GM12878 (cell line): ENCODE results near the gene VIT. TPM values are rescaled to one million over a fixed set of nuclear protein-coding genes. Genes with fewer than 3 reads are reported as not detected.

Experiments
- ATAC-seq: fragments of 200-7000 bp; cut with Tn5 transposase; 3 replicates; pipeline ENCODE4 v1.9.1; 2020; ENCODE audit warnings: mild to moderate bottlenecking, moderate library complexity
- BruUV-seq: library from RNA; stranded (reverse); fragments of 400-500 nt; replicated peaks from 2 replicates; lab custom pipeline; 2021; lab: Mats Ljungman, UMichigan
- CTCF ChIA-PET: fragments of 300-600 bp; sonication (Branson Sonifier 250); formaldehyde crosslinking; extraction: SDS; loops from one replicate; lab custom pipeline; 2021; ENCODE audit warnings: inconsistent platforms; lab: Yijun Ruan, JAX
- POLR2A ChIA-PET: fragments of 350-600 bp; formaldehyde crosslinking; extraction: SDS; loops from one replicate; lab custom pipeline; 2021; ENCODE audit warnings: inconsistent platforms; lab: Charles Lee
- RAD21 ChIA-PET: fragments of 300-600 bp; sonication (Branson Sonifier 250); formaldehyde crosslinking; loops from one replicate; lab custom pipeline; 2023; ENCODE audit warnings: antibody characterized with exemption; ENCODE audit not compliant: unreplicated experiment; lab: Charles Lee
- SMC1A ChIA-PET: fragments of 300-600 bp; sonication (Branson Sonifier 250); formaldehyde crosslinking; loops from one replicate; lab custom pipeline; 2023; ENCODE audit not compliant: unreplicated experiment, uncharacterized antibody; lab: Charles Lee
- DNase-seq: peaks from one replicate; pipeline ENCODE4 v3.0.0-alpha.2; 2011; ENCODE audit warnings: low read depth, low spot score
- FAIRE-seq: peaks from 3 replicates; lab custom pipeline; 2011; peaks lifted over from hg19 to GRCh38; lab: Jason Lieb, UNC
- H2AFZ ChIP-seq: 2 replicates; pipeline ENCODE4 v1.6.0; 2011; ENCODE audit warnings: low read depth, low read length, control low read depth; ENCODE audit not compliant: control insufficient read depth
- H3K27ac ChIP-seq: 2 replicates; pipeline ENCODE4 v1.5.1; 2011; ENCODE audit warnings: control low read depth; ENCODE audit not compliant: control insufficient read depth, insufficient read depth
- H3K27me3 ChIP-seq, 2 experiments: replicated peaks in 1 of 2; 2 replicates each; pipeline versions ENCODE4 v1.6.0 to v1.6.1; 2011; ENCODE audit warnings: low read length in 1 of 2; ENCODE audit not compliant: control insufficient read depth in 2 of 2, insufficient read depth in 2 of 2
- H3K36me3 ChIP-seq, 2 experiments: 2 replicates each; pipeline ENCODE4 v1.5.1; 2011; ENCODE audit warnings: low read length in 1 of 2; ENCODE audit not compliant: control insufficient read depth in 2 of 2, insufficient read depth in 2 of 2
- H3K4me1 ChIP-seq: 2 replicates; pipeline ENCODE4 v1.6.1; 2011; ENCODE audit warnings: mild to moderate bottlenecking, low read length, moderate library complexity, mixed read lengths; ENCODE audit not compliant: control insufficient read depth, insufficient read depth
- H3K4me2 ChIP-seq: 2 replicates; pipeline ENCODE4 v1.6.0; 2011; ENCODE audit warnings: control low read depth; ENCODE audit not compliant: control insufficient read depth, insufficient read depth
- H3K4me3 ChIP-seq: fragments of 200-600 bp; sonication (generic); 2 replicates; pipeline ENCODE4 v1.5.1; 2016
- H3K79me2 ChIP-seq: 2 replicates; pipeline ENCODE4 v1.6.0; 2011; ENCODE audit warnings: low read length; ENCODE audit not compliant: control insufficient read depth, insufficient read depth
- H3K9ac ChIP-seq: 2 replicates; pipeline ENCODE4 v1.8.0; 2011; ENCODE audit warnings: low read length, control low read depth, mixed read lengths; ENCODE audit not compliant: control insufficient read depth, insufficient read depth
- H3K9me3 ChIP-seq: replicated peaks from 3 replicates; pipeline ENCODE4 v1.5.1; 2011; ENCODE audit warnings: mild to moderate bottlenecking, low read length; ENCODE audit not compliant: control insufficient read depth, insufficient read depth
- H4K20me1 ChIP-seq: 2 replicates; pipeline ENCODE4 v1.6.0; 2011; ENCODE audit not compliant: control insufficient read depth, insufficient read depth
- ASH2L ChIP-seq: fragments of 300-600, 200-600 bp; sonication (generic); IDR thresholded peaks from 2 replicates; pipeline ENCODE4 v1.6.1; 2017; ENCODE audit warnings: low read depth, mild to moderate bottlenecking, borderline replicate concordance
- GABPA ChIP-seq: IDR thresholded peaks from 2 replicates; pipeline ENCODE4 v1.6.1; 2014; ENCODE audit warnings: antibody characterized with exemption, low read depth, mild to moderate bottlenecking, inconsistent platforms
- POLR2AphosphoS2 ChIP-seq: IDR thresholded peaks from 2 replicates; pipeline ENCODE4 v1.6.1; 2011; ENCODE audit warnings: low read depth, mild to moderate bottlenecking, low read length, improper control_type of control experiment, moderate library complexity
- RAD51 ChIP-seq: fragments of 450-650 bp; IDR thresholded peaks from 2 replicates; pipeline ENCODE4 v1.6.1; 2016; ENCODE audit warnings: moderate library complexity, mild to moderate bottlenecking, inconsistent platforms
- SREBF2 ChIP-seq: IDR thresholded peaks from 2 replicates; pipeline ENCODE4 v1.6.1; 2012; ENCODE audit warnings: mild to moderate bottlenecking, low read length
- ZNF274 ChIP-seq: IDR thresholded peaks from one replicate; pipeline ENCODE4 v1.8.0; 2011; ENCODE audit not compliant: insufficient read length, insufficient read depth
- WGBS: methylation state at CpG from one replicate; pipeline ENCODE4 v1.1.6; 2016; ENCODE audit warnings: low lambda C conversion rate; ENCODE audit not compliant: insufficient replicate concordance, insufficient coverage; ENCODE audit errors: missing lambda C conversion rate; 5-methylcytosine and 5-hydroxymethylcytosine counted together
- in situ Hi-C: fragments of 300-500 bp; cut with MboI; formaldehyde crosslinking; loops from 9 replicates; pipeline ENCODE4 v1.14.3; 2018; ENCODE audit warnings: mixed read lengths
- intact Hi-C: fragments of 100-400 bp; cut with micrococcal nuclease; formaldehyde crosslinking; loops from one replicate; pipeline ENCODE4 v1.14.2; 2022; ENCODE audit not compliant: unreplicated experiment
- polyA plus RNA-seq, 11 experiments: library from polyadenylated mRNA; depleted of rRNA in 4 of 11; unstranded in 6 of 11; stranded (reverse) in 5 of 11; fragments of >200 nt; fragmentation: Nextera tagmentation in 4 of 11; fragmentation: Illumina TruSeq in 1 of 11; extraction: Ambion mirVana in 4 of 11; extraction: Trizol in 1 of 11; gene quantifications; 1 replicate in 1 of 11; 2 replicates in 10 of 11; pipeline versions ENCODE4 v1.2.1 to v1.2.3, GENCODE V29; 2011 to 2016; ENCODE audit warnings: inconsistent platforms in 2 of 11, missing spikeins in 2 of 11, low read depth in 1 of 11
- total RNA-seq, 4 experiments: library from RNA; depleted of rRNA in 3 of 4; stranded (reverse); fragments of >200 nt in 3 of 4; fragmentation: Illumina TruSeq in 1 of 4; extraction: Trizol in 1 of 4; gene quantifications; 2 replicates each; pipeline versions ENCODE4 v1.2.1 to v1.2.3, GENCODE V29; 2013 to 2021

VIT gene
- total and polyA plus RNA-seq, 10 of the 15 experiments (the other 5 are each of a cell fraction or from before 2014, with no cell fraction given): 0.05 to 0.14 TPM; not detected in 8

- Histone ChIP-seq H4K20me1 (no peaks in the 10 kb centered on the region), H2AFZ (no peak overlapping the region), H3K4me1 (no peaks in the 10 kb centered on the region), H3K27me3 (no peaks in the 10 kb centered on the region), H3K9ac (no peak overlapping the region), H3K4me3 (no peak overlapping the region), H3K9me3 (no peaks in the 10 kb centered on the region), H3K27ac (no peak overlapping the region), H3K79me2 (no peaks in the 10 kb centered on the region), H3K36me3 (no peaks in the 10 kb centered on the region), H3K4me2 (no peak overlapping the region)
- in situ Hi-C loops (no loop called here), intact Hi-C loops (no loop called here)
- ATAC-seq (no peak), FAIRE-seq (no peak), DNase-seq (no peak)
- ChIA-PET RAD21 (no interaction called here), SMC1A (interaction anchor here (0.9 to 1.2 kb wide), 2 partner anchors 15 to 17 kb away, joined by 3 read pairs; no protein-coding TSS in a partner anchor), CTCF (interaction anchor here (1.1 kb wide), 1 partner anchor 89 kb away, joined by 3 read pairs; no protein-coding TSS in a partner anchor), POLR2A (no interaction called here)
- TF ChIP-seq GABPA (no peak), RAD51 (no peak), ASH2L (no peak), SREBF2 (no peak), ZNF274 (no peak)
- BruUV-seq: no TSS peak
- 46% methylated on average over 8 of the region's 8 CpGs for WGBS
Measured at GRCh38 chr2:36697424-36698066, 1.0 kb downstream of the VIT start.

GRCh38 chr2:36698993-36699392 lies 2.5 kb downstream of the VIT start:
- FAIRE-seq: no peak
- in situ Hi-C loops: no loop called here
- no peak for DNase-seq
- no TSS peak for BruUV-seq
- Histone ChIP-seq H3K4me1 (no peaks in the 10 kb centered on the region), H3K36me3 (no peaks in the 10 kb centered on the region), H4K20me1 (no peaks in the 10 kb centered on the region), H3K27ac (no peak overlapping the region), H2AFZ (no peak overlapping the region), H3K4me2 (no peak overlapping the region), H3K27me3 (no peaks in the 10 kb centered on the region; a peak in 1 of 4 replicates), H3K9me3 (no peaks in the 10 kb centered on the region), H3K9ac (no peak overlapping the region), H3K4me3 (no peak overlapping the region), H3K79me2 (no peaks in the 10 kb centered on the region)
- POLR2A ChIA-PET: no interaction called here
- WGBS: 17% methylated on average over 1 of the region's 1 CpG
- RAD21 ChIA-PET: no interaction called here
- intact Hi-C loops: no loop called here
- TF ChIP-seq POLR2AphosphoS2: no peak
- ATAC-seq: no peak
- SMC1A ChIA-PET: interaction anchor here (0.6 kb wide), 1 partner anchor 1619 kb away, joined by 3 read pairs; no protein-coding TSS in a partner anchor
- CTCF ChIA-PET: no interaction called here
